ENCODE data around the gene RAD51B. TPM values are rescaled to one million over a fixed set of nuclear protein-coding genes. Genes with fewer than 3 reads are reported as not detected.

Gene RAD51B
- polyA plus RNA-seq, 3 donors = 3.6 to 11.6 (median 9.4) TPM

- Histone ChIP-seq H3K27me3 (ENCODE audit: control insufficient read depth in 2 of 2, insufficient read depth in 2 of 2, low read length in 2 of 2) (peaks cover 81 to 97% of the 10 kb centered on the region in 2 donors), H3K36me3 (replicated peaks in 1 of 2; ENCODE audit: control insufficient read depth in 1 of 2, insufficient read depth in 2 of 2, low read length in 2 of 2) (no peaks in the 10 kb centered on the region), H3K4me3 (replicated peaks in 1 of 3; ENCODE audit: low read depth in 2 of 3, low read length in 3 of 3) (no peak overlapping the region), H2AFZ (ENCODE audit: insufficient read depth, low read depth, low read length, poor library complexity, severe bottlenecking) (no peak overlapping the region), H3K9ac (ENCODE audit: insufficient read depth, low read length, poor library complexity, severe bottlenecking) (no peak overlapping the region), H3K9me3 (replicated peaks in 1 of 2; ENCODE audit: control insufficient read depth in 1 of 2, insufficient read depth in 1 of 2, low read length in 2 of 2) (peaks cover 0 to 7% of the 10 kb centered on the region in 2 donors), H3K79me2 (ENCODE audit: insufficient read depth, low read length) (no peaks in the 10 kb centered on the region), H4K20me1 (ENCODE audit: insufficient read depth, low read length) (no peaks in the 10 kb centered on the region), H3K4me2 (replicated peaks; ENCODE audit: extremely low read depth, low read length, poor library complexity, severe bottlenecking) (no peak overlapping the region), H3K27ac (ENCODE audit: low read depth in 1 of 2, low read length in 2 of 2) (no peak overlapping the region), H3K4me1 (ENCODE audit: control insufficient read depth in 1 of 2, insufficient read depth in 2 of 2, low read length in 2 of 2) (peaks cover 8 to 9% of the 10 kb centered on the region in 2 donors)
- Mint-ChIP-seq H3K27me3 (ENCODE audit: low read depth in 3 of 3) (peaks cover 90 to 98% (median 90%) of the 10 kb centered on the region in 3 donors), H3K4me3 (peak overlapping the region in 1 of 2 donors; percentile 64), H3K4me1 (peaks cover 13% of the 10 kb centered on the region), H3K36me3 (peaks cover 0 to 10% of the 10 kb centered on the region in 2 donors), H3K9me3 (peaks cover 0 to 16% (median 3%) of the 10 kb centered on the region in 7 donors), H3K27ac (no peak overlapping the region)
- 95% methylated on average over 5 of the region's 5 CpGs for WGBS (ENCODE audit: insufficient coverage)
- TF ChIP-seq CTCF (IDR thresholded peaks at IDR 0.05) = no peak
- intact Hi-C loops (cut with micrococcal nuclease) = loop anchor here in 1 of 2 donors (5.0 kb wide), 1 partner anchor 35 kb away; no protein-coding TSS in a partner anchor
- no peak for DNase-seq
Measured at GRCh38 chr14:68747393-68747792, 927.8 kb downstream of the RAD51B start.

GRCh38 chr14:68748260-68748659 lies 928.7 kb downstream of the RAD51B start:
- peaks cover 0 to 7% of the 10 kb centered on the region in 2 donors for H3K9me3 ChIP-seq (replicated peaks in 1 of 2; ENCODE audit: control insufficient read depth in 1 of 2, insufficient read depth in 1 of 2, low read length in 2 of 2)
- no peak overlapping the region for H3K27ac ChIP-seq (ENCODE audit: low read depth in 1 of 2, low read length in 2 of 2)
- no peak overlapping the region for H3K4me3 ChIP-seq (replicated peaks in 1 of 3; ENCODE audit: low read depth in 2 of 3, low read length in 3 of 3)
- peak overlapping the region in 1 of 2 donors; percentile 83 for H3K4me3 Mint-ChIP-seq
- H3K36me3 ChIP-seq (replicated peaks in 1 of 2; ENCODE audit: control insufficient read depth in 1 of 2, insufficient read depth in 2 of 2, low read length in 2 of 2) = no peaks in the 10 kb centered on the region
- no peaks in the 10 kb centered on the region for H4K20me1 ChIP-seq (ENCODE audit: insufficient read depth, low read length)
- H3K36me3 Mint-ChIP-seq = peaks cover 0 to 7% of the 10 kb centered on the region in 2 donors
- peaks cover 0 to 13% (median 3%) of the 10 kb centered on the region in 7 donors for H3K9me3 Mint-ChIP-seq
- intact Hi-C loops (cut with micrococcal nuclease) = loop anchor here in 1 of 2 donors (5.0 kb wide), 1 partner anchor 34 kb away; no protein-coding TSS in a partner anchor
- peaks cover 90 to 98% (median 93%) of the 10 kb centered on the region in 3 donors for H3K27me3 Mint-ChIP-seq (ENCODE audit: low read depth in 3 of 3)
- H3K79me2 ChIP-seq (ENCODE audit: insufficient read depth, low read length) = no peaks in the 10 kb centered on the region
- H2AFZ ChIP-seq (ENCODE audit: insufficient read depth, low read depth, low read length, poor library complexity, severe bottlenecking) = no peak overlapping the region
- no peak for TF ChIP-seq CTCF (IDR thresholded peaks at IDR 0.05)
- DNase-seq = no peak
- H3K27ac Mint-ChIP-seq = no peak overlapping the region
- H3K4me1 ChIP-seq (ENCODE audit: control insufficient read depth in 1 of 2, insufficient read depth in 2 of 2, low read length in 2 of 2) = peaks cover 0 to under 1% of the 10 kb centered on the region in 2 donors
- WGBS (ENCODE audit: insufficient coverage) = 87% methylated on average over 10 of the region's 10 CpGs
- no peak overlapping the region for H3K9ac ChIP-seq (ENCODE audit: insufficient read depth, low read length, poor library complexity, severe bottlenecking)
- peaks cover 5% of the 10 kb centered on the region for H3K4me1 Mint-ChIP-seq
- no peak overlapping the region for H3K4me2 ChIP-seq (replicated peaks; ENCODE audit: extremely low read depth, low read length, poor library complexity, severe bottlenecking)
- peaks cover 83 to 99% of the 10 kb centered on the region in 2 donors for H3K27me3 ChIP-seq (ENCODE audit: control insufficient read depth in 2 of 2, insufficient read depth in 2 of 2, low read length in 2 of 2)
